Putamen (tissue), 1 donor: ENCODE data around the gene RAPGEF4.

Experiments
- DNase-seq: peaks from one replicate; pipeline ENCODE4 v3.0.0-alpha.2; 2016; ENCODE audit warnings: low spot score

Gene RAPGEF4

GRCh38 chr2:172735582-172736423, at the start of gene RAPGEF4:
Gene RAPGEF4, plus strand, starts transcription at chr2:172735845. Its CDS starts 139 bp downstream, at chr2:172735984.
- no peak for DNase-seq

DNA sequence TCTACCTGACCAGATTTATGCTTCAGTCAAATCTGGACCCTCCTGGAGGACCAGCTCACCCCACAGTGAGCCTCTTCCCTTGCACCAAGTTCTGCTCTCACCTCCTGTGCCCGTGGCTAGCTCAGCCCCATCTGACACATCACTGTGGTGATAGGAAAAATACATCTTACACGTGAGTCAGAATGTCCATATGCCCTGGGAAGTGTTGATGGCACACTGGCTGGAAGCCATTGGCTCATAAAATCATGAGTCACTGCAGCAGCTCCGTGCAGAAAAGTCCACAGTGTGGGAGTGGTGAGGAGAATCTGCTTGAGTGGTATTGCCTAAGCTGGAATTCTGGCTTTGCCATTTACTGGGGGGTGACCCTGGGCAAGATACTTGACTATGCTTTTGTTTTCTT, 42.6 kb upstream of the RAPGEF4 start:
- no peak for DNase-seq

DNA sequence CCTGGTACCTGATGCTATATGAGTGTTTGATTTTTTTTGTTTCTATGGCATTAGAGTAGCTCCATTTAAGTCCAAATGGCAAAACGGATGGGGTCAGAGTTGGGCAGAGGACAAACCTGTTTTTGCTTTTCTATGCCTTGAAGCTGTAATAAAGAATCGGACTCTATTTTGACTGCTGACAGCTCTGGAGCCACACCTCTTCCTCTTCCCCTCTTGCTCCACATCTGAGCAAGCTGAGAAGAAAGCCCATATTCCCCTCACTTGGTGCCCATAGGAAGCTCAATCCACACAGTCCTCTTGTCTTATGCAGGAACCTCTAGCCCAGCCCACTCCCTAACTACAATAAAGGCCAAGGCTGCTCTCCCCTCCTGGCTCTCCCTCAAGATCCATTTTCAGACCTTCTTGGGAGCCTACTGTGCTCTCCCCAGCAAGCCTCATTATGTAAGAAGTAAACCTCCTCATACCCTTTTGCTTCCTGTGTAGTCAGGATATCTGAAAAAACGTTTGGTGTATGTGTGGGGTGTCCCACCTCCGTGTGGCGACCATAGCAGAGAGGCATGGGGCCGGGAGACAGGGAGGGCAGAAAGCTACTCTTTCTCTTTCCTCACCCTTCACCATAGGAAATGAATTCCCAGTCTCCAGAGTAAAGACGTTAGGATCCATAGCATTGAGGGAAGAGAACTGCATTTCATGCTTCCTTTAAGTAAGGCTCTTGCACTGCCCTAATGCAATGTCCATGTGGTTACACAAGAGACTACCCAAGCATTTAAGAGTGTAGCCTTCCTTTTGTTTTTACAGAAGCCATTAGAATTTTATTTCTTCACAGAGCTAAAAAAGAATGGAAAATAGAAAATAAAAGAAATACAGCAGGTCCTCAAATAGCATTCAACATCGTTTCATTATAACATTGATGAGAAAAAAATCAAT, 41.9 kb upstream of the RAPGEF4 start:
- no peak for DNase-seq

DNA sequence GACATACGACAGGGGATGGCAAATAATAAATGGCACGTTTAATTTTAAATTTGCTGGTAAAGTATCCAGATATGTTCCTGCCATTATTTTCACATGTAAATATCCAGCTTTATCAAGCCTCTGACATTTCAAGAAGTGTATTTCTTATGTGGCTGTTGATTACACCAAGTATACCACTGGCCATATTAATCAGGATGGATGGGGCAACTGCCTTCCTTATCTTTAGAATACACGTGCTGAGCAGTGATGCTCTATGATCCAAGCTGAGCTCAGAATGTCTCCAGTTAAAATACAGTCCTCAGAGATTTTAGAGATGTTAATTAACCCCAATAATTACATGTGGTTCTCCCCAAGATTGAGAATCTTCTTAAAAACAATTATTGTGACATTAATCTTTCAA, 38.3 kb upstream of the RAPGEF4 start:
- no peak for DNase-seq

DNA sequence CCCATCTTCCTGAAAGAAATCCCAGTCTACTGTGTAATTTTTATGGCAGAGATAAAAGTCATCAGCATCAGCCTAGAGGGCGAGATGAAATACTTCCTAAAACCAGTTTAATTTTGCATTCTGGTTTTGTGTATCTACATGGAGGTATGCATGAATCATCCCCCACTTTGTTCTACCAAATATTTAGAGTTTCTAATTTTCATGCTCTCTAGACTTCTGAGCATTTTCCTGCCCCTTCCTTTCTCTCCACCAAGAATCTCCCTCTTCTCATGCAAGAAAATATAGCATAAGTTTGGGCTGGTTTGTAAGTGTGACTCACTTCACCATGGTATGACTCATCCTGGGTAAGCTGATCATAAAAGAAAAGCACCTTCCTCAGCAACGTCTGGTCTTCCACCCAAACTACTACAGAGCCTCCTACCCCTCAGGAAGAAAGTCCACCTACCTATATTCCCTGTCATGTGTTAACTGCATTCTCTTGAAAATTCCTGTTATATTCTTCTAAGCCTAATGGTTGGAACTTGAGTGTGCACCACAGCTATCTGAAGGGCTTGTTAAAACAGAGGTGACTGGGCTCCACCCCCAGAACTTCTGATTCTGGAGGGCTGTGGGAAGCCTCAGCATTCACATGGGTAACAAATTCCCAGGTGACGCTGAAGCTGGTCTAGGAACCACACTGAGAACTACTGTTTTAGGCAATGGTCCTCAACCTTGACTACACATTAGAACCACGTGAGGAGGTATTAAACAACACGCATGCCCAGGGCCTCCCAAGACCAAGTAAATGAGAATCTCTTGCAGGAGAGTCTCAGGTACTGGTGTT, 37.4 kb upstream of the RAPGEF4 start:
- DNase-seq: peak; percentile 55

DNA sequence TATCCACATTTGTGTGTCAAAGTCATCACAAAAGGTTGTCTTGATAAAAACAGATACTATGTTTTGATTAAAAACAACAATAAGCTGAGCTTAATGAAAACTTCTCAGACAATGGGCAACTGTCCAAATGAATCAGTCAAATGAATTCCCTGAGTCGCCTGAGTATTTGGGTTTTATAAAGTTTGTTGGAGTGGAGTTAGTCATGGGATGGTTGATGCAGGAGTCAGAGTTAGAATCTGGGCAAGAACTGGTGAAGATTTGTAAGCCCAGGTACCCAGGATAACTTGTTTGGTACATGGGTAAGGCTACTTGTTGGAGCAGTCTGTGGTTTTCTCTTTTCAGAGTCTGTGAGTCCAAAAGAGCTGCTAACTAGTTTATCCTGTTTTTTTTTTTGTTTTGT, 34.4 kb upstream of the RAPGEF4 start:
- no peak for DNase-seq

GRCh38 chr2:172702451-172702850, 33.2 kb upstream of the RAPGEF4 start:
- no peak for DNase-seq

- DNase-seq: no peak
These were observed 31.3 kb upstream of the RAPGEF4 start for GRCh38 chr2:172704072-172704936.

DNA sequence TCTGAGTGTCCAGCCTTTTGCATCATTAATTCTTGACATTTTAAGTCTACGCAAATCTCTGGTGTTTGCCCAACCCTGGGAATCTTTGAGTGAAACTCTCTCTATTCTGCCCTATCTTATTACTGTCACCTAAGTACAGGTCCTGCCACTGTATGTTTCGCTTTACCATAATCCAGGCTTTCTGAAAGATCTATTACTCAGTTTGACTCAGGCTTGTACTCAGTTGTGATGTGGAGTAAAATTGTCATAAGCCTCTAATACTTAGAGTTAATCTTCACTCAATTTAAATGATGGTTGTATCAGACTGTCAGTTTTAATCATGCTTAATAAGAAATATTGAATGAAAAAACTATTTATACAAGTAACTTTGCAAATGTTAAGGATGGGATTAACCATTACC, 30.3 kb upstream of the RAPGEF4 start:
- DNase-seq: no peak

DNA sequence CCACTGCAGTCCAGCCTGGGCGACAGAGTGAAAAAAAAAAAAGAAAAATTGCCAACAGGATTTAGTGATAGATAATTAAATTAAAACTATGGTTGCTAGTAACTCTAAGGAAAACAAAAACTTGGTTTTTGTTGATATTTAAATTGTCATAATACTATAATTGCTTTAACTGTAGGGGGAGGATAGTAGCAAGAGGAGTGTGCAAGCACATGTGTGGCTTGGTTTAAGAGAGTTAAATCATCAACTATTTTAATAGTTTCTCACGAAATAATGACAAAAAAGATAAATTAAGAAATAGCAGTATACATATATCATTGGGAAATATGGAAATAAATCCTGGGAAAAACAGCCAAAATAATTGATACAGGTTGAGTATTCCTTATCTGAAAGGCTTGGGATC, 27.4 kb upstream of the RAPGEF4 start:
- no peak for DNase-seq

DNA sequence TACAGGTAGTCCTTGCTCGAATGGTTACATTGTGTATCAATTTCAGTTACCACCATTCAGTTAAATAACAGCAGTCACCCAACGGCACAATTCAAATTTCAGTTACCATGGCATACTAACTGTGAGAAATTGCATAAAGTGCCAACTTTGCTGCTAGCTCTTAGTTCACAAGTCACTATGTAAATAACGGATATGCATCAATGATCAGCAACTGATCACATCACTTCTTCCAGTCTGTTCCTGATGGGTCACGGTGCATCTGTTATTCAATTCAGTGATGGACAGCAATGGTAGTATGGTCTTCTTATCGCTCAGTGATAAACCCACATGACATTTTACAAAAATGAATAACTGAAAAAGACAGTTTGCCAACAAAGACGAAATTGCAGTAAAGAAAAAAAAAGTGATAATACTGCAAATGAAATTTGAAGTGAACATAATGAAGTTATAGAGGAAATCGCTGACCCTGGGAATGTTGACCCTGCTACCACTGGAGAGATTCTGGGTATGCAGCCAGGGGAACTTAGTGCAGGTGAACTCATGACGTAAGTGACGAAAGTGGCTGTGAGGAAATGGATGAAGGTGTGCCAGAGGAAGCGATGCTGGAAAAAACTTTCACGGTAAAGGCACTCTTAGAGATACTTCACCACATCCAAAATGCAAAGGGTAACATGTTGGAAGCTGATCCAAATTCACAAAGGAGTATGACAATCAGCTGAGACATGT, 25.9 kb upstream of the RAPGEF4 start:
- DNase-seq: no peak

DNA sequence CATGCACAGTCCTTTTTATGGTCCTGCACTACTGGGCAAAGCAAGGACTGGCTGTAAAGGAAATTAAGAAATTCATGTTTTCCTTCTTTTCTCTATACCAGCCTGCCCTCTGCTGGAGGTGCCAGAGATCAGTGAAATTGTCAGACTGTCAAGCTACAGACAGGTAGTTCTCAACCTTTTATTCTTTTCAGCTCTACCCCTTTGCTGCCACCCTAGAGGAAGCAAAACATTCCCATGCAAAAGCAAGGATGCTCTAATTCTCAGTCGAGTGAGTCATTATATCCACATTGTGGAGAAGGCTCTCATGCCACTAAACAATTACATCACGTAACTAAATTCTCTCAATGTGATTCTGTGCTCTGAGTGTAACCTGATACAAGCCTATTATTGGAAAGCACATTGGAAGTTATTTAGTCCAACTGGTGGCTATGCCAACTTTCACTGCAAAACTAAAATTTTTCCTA, 25.0 kb upstream of the RAPGEF4 start:
- peak; percentile 18 for DNase-seq

- no peak for DNase-seq
These were observed 24.5 kb upstream of the RAPGEF4 start for GRCh38 chr2:172711110-172711509.

- no peak for DNase-seq
These were observed 23.4 kb upstream of the RAPGEF4 start for GRCh38 chr2:172712251-172712650.

DNA sequence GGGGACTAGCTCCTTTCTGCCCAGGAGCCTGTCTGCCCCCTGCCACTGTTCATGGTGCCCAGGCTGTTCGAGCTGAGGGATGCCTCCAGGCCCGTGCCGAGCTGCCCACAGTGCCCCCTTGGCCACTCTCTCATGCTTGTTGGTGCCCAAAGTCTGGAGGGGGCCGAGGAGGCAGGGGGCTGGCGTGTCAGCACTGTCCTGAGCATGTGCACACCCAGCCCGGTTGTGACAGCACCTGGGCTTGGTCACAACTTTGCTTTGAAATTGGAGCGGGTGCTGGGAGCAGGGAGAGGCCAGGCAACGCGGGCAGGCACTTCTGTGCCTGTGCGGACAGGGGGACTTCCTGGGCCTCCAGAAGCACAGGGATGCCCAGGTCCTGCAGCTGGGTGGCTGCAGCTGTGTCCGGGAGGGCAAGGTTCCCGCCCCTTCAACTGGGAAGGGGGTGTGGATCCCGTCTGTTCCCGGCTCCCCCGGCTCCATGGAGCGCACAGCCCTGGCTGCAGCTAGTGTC, 22.2 kb upstream of the RAPGEF4 start:
- DNase-seq: no peak

GRCh38 chr2:172722481-172722880, 13.2 kb upstream of the RAPGEF4 start:
- no peak for DNase-seq

GRCh38 chr2:172723286-172723685, 12.4 kb upstream of the RAPGEF4 start:
- DNase-seq: no peak

- no peak for DNase-seq
These were observed 10.9 kb upstream of the RAPGEF4 start for GRCh38 chr2:172724724-172725123.

- DNase-seq: no peak
These were observed 10.4 kb upstream of the RAPGEF4 start for GRCh38 chr2:172725284-172725683.

DNA sequence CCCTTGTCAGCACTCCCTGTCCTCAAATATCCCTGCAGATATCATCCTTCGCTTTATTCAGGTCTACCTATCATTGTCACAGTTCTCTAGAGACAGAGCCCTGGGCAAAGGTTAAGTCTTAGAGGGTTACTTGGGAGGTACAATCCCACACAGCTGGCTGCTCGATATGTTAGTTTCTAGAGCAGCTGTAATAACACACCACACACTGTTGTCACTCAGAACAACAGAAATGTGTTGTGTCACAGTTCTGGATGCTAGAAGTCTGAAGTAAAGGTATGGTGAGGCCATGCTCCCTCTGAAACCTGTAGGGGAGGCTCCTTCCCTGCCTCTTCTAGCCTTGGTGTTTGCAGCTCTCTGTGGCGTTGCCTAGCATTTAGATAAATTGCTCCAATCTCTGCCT, 9.9 kb upstream of the RAPGEF4 start:
- DNase-seq: no peak
